Measurements from ENCODE around the gene MAP7.

DNA sequence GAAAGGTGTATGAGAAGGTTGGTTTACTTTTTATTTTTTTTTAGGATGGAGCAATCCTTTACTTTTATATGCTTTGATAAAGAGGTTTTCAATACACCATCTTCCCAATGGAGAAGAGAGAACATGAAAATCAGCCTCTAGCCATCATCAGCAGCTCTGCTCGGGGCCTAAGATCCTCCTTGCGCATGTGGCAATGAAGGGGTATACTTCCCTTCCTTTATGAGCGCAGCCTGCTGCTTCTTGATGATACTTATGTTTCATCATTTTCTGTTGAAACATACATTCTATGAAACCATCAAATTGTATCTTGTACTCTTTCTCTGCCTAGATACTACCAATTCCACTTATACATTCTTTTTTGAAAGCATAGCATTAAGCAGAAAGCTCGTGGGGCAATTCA is 74.5 kb downstream of the MAP7 start:
- TF ChIP-seq CTCF (conservative IDR thresholded peaks at IDR 0.05): no peak
- no peak for TF ChIP-seq ZFX (IDR thresholded peaks at IDR 0.05)
